GM12801 (cell line): ENCODE results near the gene SUMO4.

ENCODE experiments used
- CTCF ChIP-seq: IDR thresholded peaks from one replicate; pipeline ENCODE4 v1.5.1; 2011; ENCODE audit warnings: control low read depth; ENCODE audit not compliant: insufficient read length; ENCODE audit errors: extremely low read depth

The SUMO4 gene

GRCh38 chr6:149440735-149441671 is 40.9 kb downstream of the SUMO4 start:
- TF ChIP-seq CTCF = no peak

GRCh38 chr6:149441740-149442139 is 41.7 kb downstream of the SUMO4 start:
- TF ChIP-seq CTCF = no peak

GRCh38 chr6:149443411-149444181 is 43.5 kb downstream of the SUMO4 start:
- no peak for TF ChIP-seq CTCF

- TF ChIP-seq CTCF = no peak
Measured at GRCh38 chr6:149445095-149445466, 45.0 kb downstream of the SUMO4 start.

- no peak for TF ChIP-seq CTCF
Measured at GRCh38 chr6:149445573-149445972, 45.5 kb downstream of the SUMO4 start.

GRCh38 chr6:149446791-149447376 is 46.8 kb downstream of the SUMO4 start:
- no peak for TF ChIP-seq CTCF

GRCh38 chr6:149448821-149449453 is 48.9 kb downstream of the SUMO4 start:
- no peak for TF ChIP-seq CTCF
